ENCODE results near the gene MMAA. TPM values are rescaled to one million over a fixed set of nuclear protein-coding genes. Genes with fewer than 3 reads are reported as not detected.
"Not testable (repeated sequence)": the region's sequence is repeated elsewhere in the genome, so short reads cannot be mapped to it uniquely, and the experiment has no call there.

Gene MMAA
- polyA plus RNA-seq, 2 of the 4 experiments (the other 2 are of a cell fraction): 1.5 to 4.0 TPM

DNA sequence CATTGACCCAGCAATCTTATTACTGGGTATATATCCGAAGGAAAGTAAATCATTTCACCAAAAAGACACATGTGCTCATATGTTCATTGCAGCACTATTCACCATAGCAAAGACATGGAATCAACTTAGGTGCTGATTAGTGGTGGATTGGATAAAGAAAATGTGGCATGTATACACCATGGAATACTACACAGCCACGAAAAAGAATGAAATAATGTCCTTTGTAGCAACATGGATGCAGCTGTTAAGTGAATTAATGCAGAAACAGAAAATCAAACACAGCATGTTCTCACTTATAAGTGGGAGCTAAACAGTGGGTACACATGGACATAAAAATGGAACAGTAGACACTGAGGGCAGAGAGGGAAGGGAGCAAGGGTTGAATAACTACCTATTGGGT is 72.2 kb downstream of the MMAA start:
- ATAC-seq; POLR2A ChIA-PET; DNase-seq (ENCODE audit: low read depth in 1 of 2, low spot score in 1 of 2); H3K27ac ChIP-seq; H3K4me3 ChIP-seq; H3K4me1 ChIP-seq; H3K9me3 ChIP-seq; FAIRE-seq; H3K4me2 ChIP-seq: not testable (repeated sequence)
- WGBS (ENCODE audit: missing lambda C conversion rate): 50% methylated on average over 2 of the region's 2 CpGs
- CTCF ChIA-PET: interaction anchor here (0.6 kb wide), 1 partner anchor 73 kb away, joined by 3 read pairs; no protein-coding TSS in a partner anchor

DNA sequence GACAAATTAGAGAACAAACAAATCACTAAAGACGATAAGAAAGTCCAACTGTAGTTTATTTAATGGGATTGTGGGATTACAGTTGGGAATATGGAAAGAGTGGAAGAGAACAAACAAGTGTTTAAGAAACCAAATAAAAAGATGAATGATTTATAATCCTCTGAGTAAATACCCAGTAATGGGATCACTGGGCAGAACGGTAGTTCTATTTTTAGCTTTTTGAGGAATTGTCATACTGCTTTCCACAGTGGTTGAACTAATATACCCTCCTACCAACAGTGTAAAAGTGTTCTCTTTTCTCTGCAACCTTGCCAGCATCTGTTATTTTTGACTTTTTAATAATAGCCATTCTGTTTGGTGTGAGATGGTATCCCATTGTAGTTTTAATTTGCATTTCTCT is 75.7 kb downstream of the MMAA start:
- no peak for DNase-seq (ENCODE audit: low read depth in 1 of 2, low spot score in 1 of 2)
- Histone ChIP-seq H3K4me2 (no peak overlapping the region), H3K9me3 (no peaks in the 10 kb centered on the region), H3K27ac (no peak overlapping the region), H3K4me1 (peaks cover 5% of the 10 kb centered on the region; the same call in 1 of the 3 replicates), H3K4me3 (no peak overlapping the region)
- FAIRE-seq: no peak
- POLR2A ChIA-PET: no interaction called here
- ATAC-seq: peak in 1 of 2 experiments; percentile 38; a peak in 1 of 6 replicates
- CTCF ChIA-PET: no interaction called here
- TF ChIP-seq, protein P1, sequence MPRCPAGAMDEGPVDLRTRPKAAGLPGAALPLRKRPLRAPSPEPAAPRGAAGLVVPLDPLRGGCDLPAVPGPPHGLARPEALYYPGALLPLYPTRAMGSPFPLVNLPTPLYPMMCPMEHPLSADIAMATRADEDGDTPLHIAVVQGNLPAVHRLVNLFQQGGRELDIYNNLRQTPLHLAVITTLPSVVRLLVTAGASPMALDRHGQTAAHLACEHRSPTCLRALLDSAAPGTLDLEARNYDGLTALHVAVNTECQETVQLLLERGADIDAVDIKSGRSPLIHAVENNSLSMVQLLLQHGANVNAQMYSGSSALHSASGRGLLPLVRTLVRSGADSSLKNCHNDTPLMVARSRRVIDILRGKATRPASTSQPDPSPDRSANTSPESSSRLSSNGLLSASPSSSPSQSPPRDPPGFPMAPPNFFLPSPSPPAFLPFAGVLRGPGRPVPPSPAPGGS (IDR thresholded peaks at IDR 0.05): no peak
- no peak for TF ChIP-seq ZNF302 (CRISPR knock-in tag; IDR thresholded peaks at IDR 0.05)
- 5% methylated on average over 2 of the region's 2 CpGs for WGBS (ENCODE audit: missing lambda C conversion rate)

DNA sequence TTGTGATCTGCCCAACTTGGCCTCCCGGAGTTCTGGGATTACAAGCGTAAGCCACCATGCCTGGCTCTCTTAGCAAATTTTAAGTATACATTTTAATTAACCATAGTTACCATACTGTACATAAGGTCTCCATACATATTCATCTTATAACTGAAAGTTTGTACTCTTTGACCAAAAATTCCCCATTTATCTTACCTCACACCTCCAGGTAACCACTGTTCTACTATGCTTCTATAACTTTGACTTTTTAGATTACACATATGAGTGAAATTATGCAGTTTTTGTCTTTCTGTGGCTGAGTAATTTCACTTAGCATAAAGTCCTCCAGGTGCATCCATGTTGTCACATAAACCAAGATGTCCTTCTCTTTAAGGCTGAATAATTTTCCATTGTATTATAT is 78.1 kb downstream of the MMAA start:
- CTCF ChIA-PET: no interaction called here
- H3K4me3 ChIP-seq: no peak overlapping the region
- FAIRE-seq (no peak), DNase-seq (ENCODE audit: low read depth in 1 of 2, low spot score in 1 of 2) (no peak), ATAC-seq (no peak)
- peaks cover 5% of the 10 kb centered on the region; the same call in 1 of the 3 replicates for H3K4me1 ChIP-seq
- no peaks in the 10 kb centered on the region for H3K9me3 ChIP-seq
- no peak overlapping the region for H3K27ac ChIP-seq
- POLR2A ChIA-PET: no interaction called here
- no peak for TF ChIP-seq PHF8 (IDR thresholded peaks at IDR 0.05; ENCODE audit: borderline replicate concordance, low read depth)
- no peak for TF ChIP-seq RAD21 (conservative IDR thresholded peaks at IDR 0.05 in 1 of 2, IDR thresholded peaks at IDR 0.05 in 1 of 2)
- no peak for TF ChIP-seq SREBF2 (IDR thresholded peaks at IDR 0.05)
- TF ChIP-seq BHLHE40 (IDR thresholded peaks at IDR 0.05; ENCODE audit: low read depth, low read length): no peak
- TF ChIP-seq, protein P2, sequence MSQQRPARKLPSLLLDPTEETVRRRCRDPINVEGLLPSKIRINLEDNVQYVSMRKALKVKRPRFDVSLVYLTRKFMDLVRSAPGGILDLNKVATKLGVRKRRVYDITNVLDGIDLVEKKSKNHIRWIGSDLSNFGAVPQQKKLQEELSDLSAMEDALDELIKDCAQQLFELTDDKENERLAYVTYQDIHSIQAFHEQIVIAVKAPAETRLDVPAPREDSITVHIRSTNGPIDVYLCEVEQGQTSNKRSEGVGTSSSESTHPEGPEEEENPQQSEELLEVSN (IDR thresholded peaks at IDR 0.05; ENCODE audit: borderline replicate concordance, low read depth): no peak
- TF ChIP-seq, protein P3, sequence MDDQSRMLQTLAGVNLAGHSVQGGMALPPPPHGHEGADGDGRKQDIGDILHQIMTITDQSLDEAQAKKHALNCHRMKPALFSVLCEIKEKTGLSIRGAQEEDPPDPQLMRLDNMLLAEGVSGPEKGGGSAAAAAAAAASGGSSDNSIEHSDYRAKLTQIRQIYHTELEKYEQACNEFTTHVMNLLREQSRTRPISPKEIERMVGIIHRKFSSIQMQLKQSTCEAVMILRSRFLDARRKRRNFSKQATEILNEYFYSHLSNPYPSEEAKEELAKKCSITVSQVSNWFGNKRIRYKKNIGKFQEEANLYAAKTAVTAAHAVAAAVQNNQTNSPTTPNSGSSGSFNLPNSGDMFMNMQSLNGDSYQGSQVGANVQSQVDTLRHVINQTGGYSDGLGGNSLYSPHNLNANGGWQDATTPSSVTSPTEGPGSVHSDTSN (IDR thresholded peaks at IDR 0.05): no peak
- WGBS (ENCODE audit: missing lambda C conversion rate): 98% methylated on average over 2 of the region's 2 CpGs
- no peak overlapping the region for H3K4me2 ChIP-seq

DNA sequence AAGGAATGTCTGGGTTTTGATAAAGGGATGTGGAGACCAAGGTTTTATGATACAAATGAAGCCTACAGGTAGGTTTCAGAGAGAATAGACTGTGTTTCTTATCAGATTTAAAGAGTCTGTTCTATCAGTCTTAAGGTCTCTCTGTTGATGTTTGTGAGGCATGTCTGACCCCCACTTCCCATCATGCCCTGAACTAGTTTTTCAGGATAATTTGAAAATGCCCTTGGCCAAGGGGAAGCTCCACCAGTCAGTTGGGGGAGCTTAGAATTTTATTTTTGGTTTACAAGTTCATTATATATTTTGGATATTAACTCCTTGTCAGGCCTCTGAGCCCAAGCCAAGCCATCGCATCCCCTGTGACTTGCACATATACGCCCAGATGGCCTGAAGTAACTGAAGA is 79.3 kb downstream of the MMAA start:
- no peak overlapping the region for H3K4me2 ChIP-seq
- H3K4me1 ChIP-seq: peaks cover 5% of the 10 kb centered on the region; the same call in 1 of the 3 replicates
- 78% methylated on average over 2 of the region's 2 CpGs for WGBS (ENCODE audit: missing lambda C conversion rate)
- no peak overlapping the region for H3K27ac ChIP-seq
- ATAC-seq (no peak), DNase-seq (ENCODE audit: low read depth in 1 of 2, low spot score in 1 of 2) (no peak), FAIRE-seq (no peak)
- no peak for TF ChIP-seq SREBF2 (IDR thresholded peaks at IDR 0.05)
- TF ChIP-seq MAZ (IDR thresholded peaks at IDR 0.05; ENCODE audit: borderline replicate concordance, low read depth, low read length): no peak
- TF ChIP-seq CEBPB (IDR thresholded peaks at IDR 0.05): no peak
- TF ChIP-seq EHF (CRISPR knock-in tag; IDR thresholded peaks at IDR 0.05): no peak
- TF ChIP-seq HEYL (CRISPR knock-in tag; IDR thresholded peaks at IDR 0.05): no peak
- TF ChIP-seq SMC3 (IDR thresholded peaks at IDR 0.05): no peak
- TF ChIP-seq EHMT2 (IDR thresholded peaks at IDR 0.05; ENCODE audit: low read depth): no peak
- no peak for TF ChIP-seq HOXA7 (CRISPR knock-in tag; IDR thresholded peaks at IDR 0.05)
- no peak for TF ChIP-seq CBX8 (IDR thresholded peaks at IDR 0.05)
- no peak for TF ChIP-seq CHD2 (IDR thresholded peaks at IDR 0.05; ENCODE audit: low read length, partially characterized antibody)
- TF ChIP-seq, protein P2 (IDR thresholded peaks at IDR 0.05; ENCODE audit: borderline replicate concordance, low read depth): no peak
- H3K4me3 ChIP-seq: no peak overlapping the region
- CTCF ChIA-PET: no interaction called here
- no peaks in the 10 kb centered on the region for H3K9me3 ChIP-seq
- POLR2A ChIA-PET: no interaction called here

Data from A549 (cell line).